Dedifferentiated amniotic fluid mesenchymal stem cell (primary cell): ENCODE data around the gene PIGB.
"Not testable (repeated sequence)": the region's sequence is repeated elsewhere in the genome, so short reads cannot be mapped to it uniquely, and the experiment has no call there.

Experiments
- DNase-seq: peaks from one replicate; pipeline ENCODE4 v3.0.0-alpha.2; 2016; ENCODE audit errors: extremely low spot score

PIGB gene

DNA sequence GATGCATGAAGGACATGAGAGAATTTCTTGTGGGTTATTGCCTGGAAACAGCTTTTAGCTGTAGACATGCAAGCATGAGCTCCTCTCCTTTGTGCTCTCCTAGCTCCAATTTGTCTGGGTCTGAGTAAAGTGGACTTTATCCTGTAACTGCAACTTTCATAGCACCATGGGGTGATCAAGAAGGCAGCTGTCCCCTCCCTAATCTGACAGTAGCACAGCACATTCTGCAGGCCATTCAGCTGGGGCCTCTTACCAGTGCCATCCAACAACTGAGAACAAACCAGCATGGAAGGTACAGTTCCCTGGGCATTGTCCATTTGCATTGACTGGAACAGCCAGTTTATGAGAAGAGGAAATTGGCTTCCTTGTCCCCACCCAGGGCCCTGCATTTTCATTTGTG is 21.7 kb upstream of the PIGB start:
- DNase-seq = no peak

DNA sequence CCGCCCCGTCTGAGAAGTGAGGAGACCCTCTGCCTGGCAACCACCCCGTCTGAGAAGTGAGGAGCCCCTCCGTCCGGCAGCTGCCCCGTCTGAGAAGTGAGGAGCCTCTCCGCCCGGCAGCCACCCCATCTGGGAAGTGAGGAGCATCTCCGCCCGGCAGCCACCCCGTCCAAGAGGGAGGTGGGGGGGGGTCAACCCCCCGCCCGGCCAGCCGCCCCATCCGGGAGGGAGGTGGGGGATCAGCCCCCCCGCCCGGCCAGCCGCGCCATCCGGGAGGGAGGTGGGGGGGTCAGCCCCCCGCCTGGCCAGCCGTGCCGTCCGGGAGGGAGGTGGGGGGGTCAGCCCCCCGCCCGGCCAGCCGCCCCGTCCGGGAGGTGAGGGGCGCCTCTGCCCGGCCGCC is 16.2 kb upstream of the PIGB start:
- DNase-seq = not testable (repeated sequence)

GRCh38 chr15:55319537-55320237 is 665 bp downstream of the PIGB start:
- DNase-seq = no peak

GRCh38 chr15:55320238-55320550 is 1.2 kb downstream of the PIGB start:
- DNase-seq = no peak

DNA sequence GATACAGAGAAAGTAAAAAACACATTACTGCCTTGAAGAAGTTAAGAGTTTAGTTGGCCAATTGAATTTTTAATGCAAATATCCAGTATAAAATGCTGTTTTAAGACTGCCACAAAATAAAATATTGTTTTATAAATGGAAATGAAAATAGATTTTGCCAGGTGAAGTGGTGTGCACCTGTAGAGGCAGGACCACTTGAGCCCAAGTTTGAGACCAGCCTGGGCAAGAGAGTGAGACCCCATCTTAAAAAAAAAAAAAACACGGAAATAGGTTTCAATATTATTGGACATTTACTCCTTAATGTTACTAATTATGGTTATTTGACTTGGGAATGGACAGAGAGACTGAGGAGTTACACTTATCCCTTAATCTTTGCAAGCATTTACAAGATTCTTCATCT is 1.9 kb downstream of the PIGB start:
- DNase-seq = no peak

DNA sequence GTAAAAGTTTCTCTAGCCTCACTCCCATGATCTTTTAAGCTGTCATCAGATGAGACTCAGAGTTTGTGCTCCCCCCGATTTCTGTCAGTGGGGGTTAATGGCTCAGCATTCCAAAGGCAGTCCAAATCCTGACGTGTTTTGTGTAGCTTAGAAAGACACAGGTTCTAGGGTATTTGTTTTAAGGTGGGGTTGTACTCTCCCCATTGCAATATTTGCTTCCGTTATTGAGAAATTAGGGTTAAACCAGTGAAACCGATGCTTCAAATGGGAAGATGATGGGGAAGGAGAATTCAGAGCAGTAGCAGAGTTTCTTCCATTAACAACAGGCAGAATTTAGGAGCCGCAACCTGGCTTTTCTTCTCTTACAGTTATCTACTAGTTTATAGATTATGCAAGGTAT is 3.4 kb downstream of the PIGB start:
- DNase-seq = no peak

GRCh38 chr15:55327387-55327786 is 8.4 kb downstream of the PIGB start:
- no peak for DNase-seq

DNA sequence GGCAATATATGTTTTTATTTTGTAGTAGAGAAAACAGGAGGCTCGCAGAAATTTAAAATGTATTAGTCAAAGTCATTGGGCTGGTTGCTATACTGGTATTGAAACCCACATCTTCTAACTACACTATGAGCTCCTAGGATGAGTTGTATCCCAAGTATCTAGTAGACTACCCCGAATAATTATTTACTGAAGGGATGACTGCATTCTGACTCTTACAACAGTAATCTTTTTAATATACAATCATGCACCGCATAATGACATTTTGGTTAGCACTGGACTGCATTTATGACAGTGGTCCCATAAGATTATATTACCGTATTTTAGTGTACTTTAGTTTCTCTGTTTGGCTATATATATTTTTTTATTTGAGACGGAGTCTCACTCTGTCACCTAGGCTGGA is 15.3 kb downstream of the PIGB start:
- DNase-seq = no peak

- DNase-seq = no peak
Measured at GRCh38 chr15:55334997-55335396, 16.0 kb downstream of the PIGB start.

DNA sequence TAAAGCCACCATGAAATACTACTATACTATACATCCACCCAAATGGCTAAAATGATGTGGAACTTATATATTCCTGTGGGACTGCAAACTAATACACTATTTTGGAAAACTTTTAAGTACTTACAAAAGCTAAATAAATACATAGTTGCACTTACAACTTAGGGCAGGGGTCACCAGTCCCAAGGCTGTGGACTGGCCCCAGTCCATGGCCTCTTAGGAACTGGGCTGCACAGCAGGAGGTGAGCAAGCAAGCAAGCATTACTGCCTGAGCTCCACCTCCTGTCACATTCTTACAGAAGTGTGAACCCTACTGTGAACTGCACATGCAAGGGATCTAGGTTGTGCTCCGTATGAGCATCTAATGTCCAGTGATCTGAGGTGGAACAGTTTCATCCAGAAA is 18.1 kb downstream of the PIGB start:
- DNase-seq = no peak

- DNase-seq = peak; percentile 24
Measured at GRCh38 chr15:55343168-55343567, 24.1 kb downstream of the PIGB start.

GRCh38 chr15:55344206-55344605 is 25.2 kb downstream of the PIGB start:
- DNase-seq = no peak

DNA sequence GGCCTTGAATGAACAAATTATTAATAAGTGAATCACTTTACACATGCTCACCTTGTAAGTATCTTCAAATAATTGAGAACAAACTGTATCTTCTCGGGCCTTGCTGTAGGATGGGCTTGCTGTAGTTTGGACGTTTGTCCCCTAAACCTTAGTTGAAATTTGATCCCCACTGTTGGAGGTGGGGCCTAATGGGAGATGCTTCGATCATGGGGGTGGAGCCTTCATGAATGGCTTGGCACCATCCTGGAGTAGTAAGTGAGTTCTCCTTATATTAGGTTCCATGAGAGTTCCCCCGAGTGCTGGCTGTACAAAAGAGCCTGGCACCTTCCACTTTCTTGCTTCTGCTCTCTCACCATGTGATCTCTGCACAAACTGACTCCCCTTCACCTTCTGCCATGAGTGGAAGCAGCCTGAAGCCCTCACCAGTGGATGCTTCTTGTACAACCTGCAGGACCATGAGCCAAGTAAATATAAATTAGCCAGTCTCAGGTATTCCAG is 29.3 kb downstream of the PIGB start:
- no peak for DNase-seq

GRCh38 chr15:55349282-55349681 is 30.3 kb downstream of the PIGB start:
- no peak for DNase-seq

GRCh38 chr15:55353025-55353424 is 34.0 kb downstream of the PIGB start:
- DNase-seq = no peak

GRCh38 chr15:55356985-55357585 is 38.1 kb downstream of the PIGB start:
- no peak for DNase-seq

DNA sequence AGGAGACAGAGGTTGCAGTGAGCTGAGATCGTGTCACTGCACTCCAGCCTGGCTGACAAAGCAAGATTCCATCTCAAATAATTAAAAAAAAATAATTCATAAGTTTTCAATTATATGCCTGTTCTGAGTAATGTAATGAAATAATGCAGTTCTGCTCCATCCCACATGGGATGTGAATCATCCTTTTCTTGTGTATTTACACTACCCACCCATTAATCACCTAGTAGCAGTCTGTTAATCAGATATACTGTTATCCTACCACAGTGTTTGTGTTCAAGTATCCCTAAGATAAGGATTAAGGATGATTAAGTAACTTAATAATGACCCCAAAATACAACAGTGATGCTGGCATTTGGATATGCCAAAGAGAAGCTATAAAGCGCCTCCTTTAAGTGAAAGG is 38.8 kb downstream of the PIGB start:
- no peak for DNase-seq

DNA sequence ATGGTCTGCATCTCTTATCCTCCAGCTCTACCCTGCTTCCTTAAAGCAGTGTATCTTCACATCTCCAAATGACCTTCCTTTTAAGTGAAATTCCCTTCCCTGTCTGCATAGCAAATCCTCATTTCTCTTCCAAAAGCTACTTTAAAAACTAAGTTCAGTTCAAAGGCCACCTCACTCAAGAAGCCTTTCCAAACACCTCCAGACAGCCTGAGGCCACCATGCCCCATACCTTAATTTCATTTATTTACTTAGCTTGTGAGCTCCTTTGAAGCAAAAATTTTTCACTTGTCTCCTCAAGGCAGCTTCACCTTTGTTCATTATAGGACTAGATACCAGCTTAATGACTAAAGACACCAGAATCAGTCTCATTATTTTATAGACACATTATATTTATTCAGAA is 39.4 kb downstream of the PIGB start:
- no peak for DNase-seq

GRCh38 chr15:55360256-55360655 is 41.2 kb downstream of the PIGB start:
- DNase-seq = no peak

GRCh38 chr15:55361048-55361447 is 42.0 kb downstream of the PIGB start:
- DNase-seq = no peak

DNA sequence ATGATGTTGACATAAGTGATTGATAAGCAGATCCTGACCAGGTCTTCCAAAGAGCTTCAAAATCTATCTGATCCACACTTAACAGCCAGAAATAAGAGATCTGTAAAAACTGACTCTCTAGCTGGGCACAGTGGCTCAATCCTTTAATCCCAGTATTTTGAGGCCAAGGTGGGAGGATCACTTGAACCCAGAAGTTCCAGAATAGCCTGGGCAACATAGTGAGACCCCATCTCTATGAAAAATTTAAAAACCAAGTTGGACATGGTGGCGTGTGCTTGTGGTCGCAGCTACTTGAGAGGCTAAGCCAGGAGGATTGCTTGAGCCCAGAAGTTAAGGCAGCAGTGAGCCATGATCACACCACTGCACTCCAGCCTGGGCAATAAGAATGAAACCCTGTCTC is 43.6 kb downstream of the PIGB start:
- no peak for DNase-seq

GRCh38 chr15:55366981-55367380 is 48.0 kb downstream of the PIGB start:
- no peak for DNase-seq

- no peak for DNase-seq
Measured at GRCh38 chr15:55372701-55373440, 53.8 kb downstream of the PIGB start.
